ENCODE data around the gene PHKA2. TPM values are rescaled to one million over a fixed set of nuclear protein-coding genes. Genes with fewer than 3 reads are reported as not detected.
"Not testable (repeated sequence)": the region's sequence is repeated elsewhere in the genome, so short reads cannot be mapped to it uniquely, and the experiment has no call there.

Gene PHKA2, protein sequence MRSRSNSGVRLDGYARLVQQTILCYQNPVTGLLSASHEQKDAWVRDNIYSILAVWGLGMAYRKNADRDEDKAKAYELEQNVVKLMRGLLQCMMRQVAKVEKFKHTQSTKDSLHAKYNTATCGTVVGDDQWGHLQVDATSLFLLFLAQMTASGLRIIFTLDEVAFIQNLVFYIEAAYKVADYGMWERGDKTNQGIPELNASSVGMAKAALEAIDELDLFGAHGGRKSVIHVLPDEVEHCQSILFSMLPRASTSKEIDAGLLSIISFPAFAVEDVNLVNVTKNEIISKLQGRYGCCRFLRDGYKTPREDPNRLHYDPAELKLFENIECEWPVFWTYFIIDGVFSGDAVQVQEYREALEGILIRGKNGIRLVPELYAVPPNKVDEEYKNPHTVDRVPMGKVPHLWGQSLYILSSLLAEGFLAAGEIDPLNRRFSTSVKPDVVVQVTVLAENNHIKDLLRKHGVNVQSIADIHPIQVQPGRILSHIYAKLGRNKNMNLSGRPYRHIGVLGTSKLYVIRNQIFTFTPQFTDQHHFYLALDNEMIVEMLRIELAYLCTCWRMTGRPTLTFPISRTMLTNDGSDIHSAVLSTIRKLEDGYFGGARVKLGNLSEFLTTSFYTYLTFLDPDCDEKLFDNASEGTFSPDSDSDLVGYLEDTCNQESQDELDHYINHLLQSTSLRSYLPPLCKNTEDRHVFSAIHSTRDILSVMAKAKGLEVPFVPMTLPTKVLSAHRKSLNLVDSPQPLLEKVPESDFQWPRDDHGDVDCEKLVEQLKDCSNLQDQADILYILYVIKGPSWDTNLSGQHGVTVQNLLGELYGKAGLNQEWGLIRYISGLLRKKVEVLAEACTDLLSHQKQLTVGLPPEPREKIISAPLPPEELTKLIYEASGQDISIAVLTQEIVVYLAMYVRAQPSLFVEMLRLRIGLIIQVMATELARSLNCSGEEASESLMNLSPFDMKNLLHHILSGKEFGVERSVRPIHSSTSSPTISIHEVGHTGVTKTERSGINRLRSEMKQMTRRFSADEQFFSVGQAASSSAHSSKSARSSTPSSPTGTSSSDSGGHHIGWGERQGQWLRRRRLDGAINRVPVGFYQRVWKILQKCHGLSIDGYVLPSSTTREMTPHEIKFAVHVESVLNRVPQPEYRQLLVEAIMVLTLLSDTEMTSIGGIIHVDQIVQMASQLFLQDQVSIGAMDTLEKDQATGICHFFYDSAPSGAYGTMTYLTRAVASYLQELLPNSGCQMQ
- 10 to 100 TPM; 17.5 to 26.1 TPM for total RNA-seq

GRCh38 chrX:18983666-18984380, at the start of gene PHKA2:
TSS of gene PHKA2 (minus strand) at chrX:18984114. CDS start at chrX:18983932, 182 bp downstream.
- peaks cover 20% of the 10 kb centered on the region for H3K4me1 Mint-ChIP-seq
- CTCF ChIA-PET = interaction anchor here (0.6 kb wide), 1 partner anchor 15 kb away, joined by 3 read pairs; no protein-coding TSS in a partner anchor
- H3K27me3 Mint-ChIP-seq = no peaks in the 10 kb centered on the region
- peak within 1 kb of the TSS; percentile 80 for H3K27ac Mint-ChIP-seq
- DNase-seq = no peak
- H3K36me3 Mint-ChIP-seq = peaks cover 1% of the 10 kb centered on the region
- peak; percentile 56 for ATAC-seq
- H3K9me3 Mint-ChIP-seq (ENCODE audit: low read depth) = no peaks in the 10 kb centered on the region
- H3K4me3 Mint-ChIP-seq = peak within 1 kb of the TSS; percentile 77

DNA sequence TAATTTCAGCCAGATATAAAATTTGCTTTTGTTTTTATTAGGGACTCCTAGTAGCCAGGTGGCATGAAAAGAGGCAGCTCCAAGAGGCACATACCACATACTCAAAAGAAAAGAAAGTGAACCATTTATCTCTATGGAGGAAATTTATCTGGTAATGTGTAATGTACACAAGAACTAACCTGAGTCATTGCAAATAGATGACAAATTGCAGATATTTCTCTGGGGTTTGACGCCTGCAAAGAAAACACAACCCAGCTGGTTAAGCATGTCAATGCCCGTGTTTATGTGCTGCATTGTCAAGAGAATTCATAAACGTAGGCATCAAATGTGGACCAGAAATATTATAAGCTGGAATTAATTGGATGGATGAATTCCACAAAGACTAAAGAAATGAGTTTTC, 46.9 kb upstream of the PHKA2 start:
- Mint-ChIP-seq H3K4me1 (no peaks in the 10 kb centered on the region), H3K4me3 (no peak overlapping the region), H3K9me3 (ENCODE audit: low read depth) (no peaks in the 10 kb centered on the region), H3K36me3 (no peaks in the 10 kb centered on the region), H3K27ac (no peak overlapping the region), H3K27me3 (no peaks in the 10 kb centered on the region)
- DNase-seq (no peak), ATAC-seq (no peak)
- CTCF ChIA-PET = no interaction called here

GRCh38 chrX:19028560-19028959, 44.6 kb upstream of the PHKA2 start:
- no peak for DNase-seq
- no peak for ATAC-seq
- H3K27ac Mint-ChIP-seq = no peak overlapping the region
- CTCF ChIA-PET = no interaction called here
- no peaks in the 10 kb centered on the region for H3K36me3 Mint-ChIP-seq
- no peaks in the 10 kb centered on the region for H3K4me1 Mint-ChIP-seq
- no peak overlapping the region for H3K4me3 Mint-ChIP-seq
- no peaks in the 10 kb centered on the region for H3K9me3 Mint-ChIP-seq (ENCODE audit: low read depth)
- H3K27me3 Mint-ChIP-seq = no peaks in the 10 kb centered on the region

GRCh38 chrX:19024366-19024765, 40.5 kb upstream of the PHKA2 start:
- ATAC-seq (no peak), DNase-seq (no peak)
- no peaks in the 10 kb centered on the region for H3K4me1 Mint-ChIP-seq
- H3K27ac Mint-ChIP-seq = no peak overlapping the region
- no peaks in the 10 kb centered on the region for H3K9me3 Mint-ChIP-seq (ENCODE audit: low read depth)
- no peak overlapping the region for H3K4me3 Mint-ChIP-seq
- no peaks in the 10 kb centered on the region for H3K27me3 Mint-ChIP-seq
- CTCF ChIA-PET = no interaction called here
- H3K36me3 Mint-ChIP-seq = no peaks in the 10 kb centered on the region

DNA sequence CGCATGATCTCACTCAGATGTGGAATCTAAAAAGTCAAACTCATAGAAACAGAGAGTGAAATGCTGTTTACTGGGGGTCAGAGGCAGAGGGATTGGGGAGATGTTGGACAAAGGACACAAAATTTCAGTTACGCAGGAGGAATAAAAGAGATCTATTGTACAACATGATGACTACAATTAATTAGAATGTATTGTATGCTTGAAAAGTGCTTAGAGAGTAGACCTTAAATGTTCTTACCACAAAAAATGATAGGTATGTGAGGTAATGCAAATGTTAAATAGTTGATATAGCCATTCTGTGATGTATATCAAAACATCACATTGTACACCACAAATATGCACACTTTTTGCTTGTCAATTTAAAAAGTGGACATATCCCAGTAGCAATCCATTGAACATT, 36.1 kb upstream of the PHKA2 start:
- H3K9me3 Mint-ChIP-seq (ENCODE audit: low read depth) = no peaks in the 10 kb centered on the region
- H3K4me3 Mint-ChIP-seq = no peak overlapping the region
- H3K4me1 Mint-ChIP-seq = no peaks in the 10 kb centered on the region
- H3K27me3 Mint-ChIP-seq = no peaks in the 10 kb centered on the region
- ATAC-seq = no peak
- H3K36me3 Mint-ChIP-seq = no peaks in the 10 kb centered on the region
- no peak for DNase-seq
- no peak overlapping the region for H3K27ac Mint-ChIP-seq
- CTCF ChIA-PET = no interaction called here

DNA sequence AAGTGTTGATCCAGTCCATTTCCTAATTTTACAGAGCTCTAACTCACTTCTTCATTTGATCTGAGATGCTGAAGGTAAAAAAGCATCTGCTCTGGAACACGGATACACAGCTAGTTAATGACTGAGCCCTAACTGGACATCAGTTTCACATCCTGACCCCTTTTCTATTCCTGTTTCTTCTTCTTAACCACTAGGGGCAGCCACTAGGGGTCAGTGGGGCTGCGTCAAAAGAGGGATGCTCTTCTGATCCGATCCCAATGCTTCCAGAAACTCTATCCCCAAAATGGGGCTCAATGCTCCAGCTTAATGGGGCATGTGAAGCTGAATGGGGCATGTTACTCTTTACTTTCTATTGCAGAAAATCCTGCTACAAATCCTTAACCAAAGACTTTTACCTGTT, 33.4 kb upstream of the PHKA2 start:
- H3K4me1 Mint-ChIP-seq = no peaks in the 10 kb centered on the region
- no peak for ATAC-seq
- H3K36me3 Mint-ChIP-seq = no peaks in the 10 kb centered on the region
- no peak overlapping the region for H3K4me3 Mint-ChIP-seq
- DNase-seq = no peak
- H3K27me3 Mint-ChIP-seq = no peaks in the 10 kb centered on the region
- no peaks in the 10 kb centered on the region for H3K9me3 Mint-ChIP-seq (ENCODE audit: low read depth)
- no peak overlapping the region for H3K27ac Mint-ChIP-seq
- CTCF ChIA-PET = no interaction called here

DNA sequence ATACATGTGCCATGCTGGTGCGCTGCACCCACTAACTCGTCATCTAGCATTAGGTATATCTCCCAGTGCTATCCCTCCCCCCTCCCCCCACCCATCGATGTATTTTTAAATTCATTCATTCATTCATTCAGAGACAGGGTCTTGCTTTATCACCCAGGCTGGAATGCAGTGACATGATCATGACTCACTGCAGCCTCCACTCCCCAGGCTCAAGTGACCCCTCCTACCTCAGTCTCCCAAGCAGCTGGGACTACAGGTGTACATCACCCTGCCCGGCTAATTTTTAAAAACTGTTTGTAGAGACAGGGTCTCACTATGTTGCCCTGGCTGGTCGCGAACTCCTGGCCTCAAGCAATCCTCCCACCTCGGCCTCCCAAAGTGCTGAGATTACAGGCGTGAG, 32.7 kb upstream of the PHKA2 start:
- H3K27me3 Mint-ChIP-seq; H3K27ac Mint-ChIP-seq; H3K4me1 Mint-ChIP-seq; H3K36me3 Mint-ChIP-seq; DNase-seq; H3K9me3 Mint-ChIP-seq (ENCODE audit: low read depth); CTCF ChIA-PET; H3K4me3 Mint-ChIP-seq; ATAC-seq: not testable (repeated sequence)

GRCh38 chrX:19007868-19008267, 24.0 kb upstream of the PHKA2 start:
- no peak overlapping the region for H3K4me3 Mint-ChIP-seq
- no peaks in the 10 kb centered on the region for H3K27me3 Mint-ChIP-seq
- CTCF ChIA-PET = no interaction called here
- DNase-seq (no peak), ATAC-seq (no peak)
- no peak overlapping the region for H3K27ac Mint-ChIP-seq
- H3K4me1 Mint-ChIP-seq = no peaks in the 10 kb centered on the region
- no peaks in the 10 kb centered on the region for H3K9me3 Mint-ChIP-seq (ENCODE audit: low read depth)
- no peaks in the 10 kb centered on the region for H3K36me3 Mint-ChIP-seq

DNA sequence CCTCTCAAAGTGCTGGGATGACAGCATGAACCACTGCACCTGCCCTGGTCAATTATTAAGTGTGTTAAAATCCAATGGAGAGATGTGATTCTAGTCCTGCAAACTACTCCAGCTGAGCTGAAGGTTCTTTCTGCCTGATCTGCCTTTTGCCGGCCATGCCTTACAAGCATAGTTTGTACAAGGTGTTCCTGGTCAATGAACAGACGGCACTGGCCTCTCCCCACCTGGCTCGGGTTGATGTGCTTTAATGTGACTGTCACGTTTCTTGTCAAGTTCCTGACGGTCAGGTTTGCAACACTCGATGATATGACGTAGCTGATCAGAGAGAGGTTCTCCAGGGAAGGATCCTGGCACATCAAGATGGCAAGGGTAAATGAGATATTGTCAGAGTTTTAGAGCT, 23.1 kb upstream of the PHKA2 start:
- Mint-ChIP-seq H3K27ac (no peak overlapping the region), H3K9me3 (ENCODE audit: low read depth) (no peaks in the 10 kb centered on the region), H3K4me1 (no peaks in the 10 kb centered on the region), H3K27me3 (no peaks in the 10 kb centered on the region), H3K36me3 (no peaks in the 10 kb centered on the region), H3K4me3 (no peak overlapping the region)
- CTCF ChIA-PET = interaction anchor here (0.7 to 1.2 kb wide), 2 partner anchors 68 to 327 kb away, joined by 3 read pairs; no protein-coding TSS in a partner anchor
- no peak for DNase-seq
- no peak for ATAC-seq

DNA sequence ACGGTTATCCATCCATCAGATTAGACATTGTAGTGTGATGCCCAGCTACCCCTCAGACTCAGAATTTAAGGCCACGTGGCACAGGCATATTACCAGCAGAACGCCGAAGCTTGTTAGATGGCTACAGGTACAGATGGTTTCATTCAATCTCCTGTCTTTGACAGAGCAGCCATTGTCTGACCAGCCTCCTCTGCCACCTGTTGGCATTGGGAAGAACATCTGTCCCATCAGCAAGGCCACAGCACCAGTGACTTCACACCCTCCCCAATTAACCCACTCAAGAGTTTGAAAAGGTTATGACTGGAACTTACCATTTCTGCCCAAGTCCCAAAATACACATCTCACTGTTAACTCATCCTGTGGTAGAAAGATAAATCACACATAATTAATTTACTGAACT, 22.0 kb upstream of the PHKA2 start:
- Mint-ChIP-seq H3K36me3 (no peaks in the 10 kb centered on the region), H3K9me3 (ENCODE audit: low read depth) (no peaks in the 10 kb centered on the region), H3K4me3 (no peak overlapping the region), H3K27ac (no peak overlapping the region), H3K27me3 (no peaks in the 10 kb centered on the region), H3K4me1 (no peaks in the 10 kb centered on the region)
- DNase-seq (no peak), ATAC-seq (no peak)
- CTCF ChIA-PET = no interaction called here

- ATAC-seq = no peak
- H3K9me3 Mint-ChIP-seq (ENCODE audit: low read depth) = no peaks in the 10 kb centered on the region
- CTCF ChIA-PET = no interaction called here
- H3K4me3 Mint-ChIP-seq = no peak overlapping the region
- no peaks in the 10 kb centered on the region for H3K36me3 Mint-ChIP-seq
- H3K27ac Mint-ChIP-seq = no peak overlapping the region
- H3K4me1 Mint-ChIP-seq = no peaks in the 10 kb centered on the region
- H3K27me3 Mint-ChIP-seq = no peaks in the 10 kb centered on the region
- no peak for DNase-seq
Observed at GRCh38 chrX:19003756-19004155, 19.8 kb upstream of the PHKA2 start.

GRCh38 chrX:18998653-18999052, 14.7 kb upstream of the PHKA2 start:
- no peaks in the 10 kb centered on the region for H3K4me1 Mint-ChIP-seq
- no peaks in the 10 kb centered on the region for H3K9me3 Mint-ChIP-seq (ENCODE audit: low read depth)
- H3K27me3 Mint-ChIP-seq = no peaks in the 10 kb centered on the region
- DNase-seq (no peak), ATAC-seq (no peak)
- H3K36me3 Mint-ChIP-seq = no peaks in the 10 kb centered on the region
- no peak overlapping the region for H3K27ac Mint-ChIP-seq
- H3K4me3 Mint-ChIP-seq = no peak overlapping the region
- CTCF ChIA-PET = no interaction called here

GRCh38 chrX:18997916-18998315, 14.0 kb upstream of the PHKA2 start:
- H3K9me3 Mint-ChIP-seq (ENCODE audit: low read depth) = no peaks in the 10 kb centered on the region
- no peaks in the 10 kb centered on the region for H3K27me3 Mint-ChIP-seq
- H3K4me1 Mint-ChIP-seq = no peaks in the 10 kb centered on the region
- CTCF ChIA-PET = no interaction called here
- H3K4me3 Mint-ChIP-seq = no peak overlapping the region
- no peaks in the 10 kb centered on the region for H3K36me3 Mint-ChIP-seq
- no peak for DNase-seq
- ATAC-seq = no peak
- H3K27ac Mint-ChIP-seq = no peak overlapping the region

Data from activated CD8-positive, alpha-beta memory T cell treated with anti-CD3 and anti-CD28 coated beads, Interleukin-2, amount 10 ng/mL, durations not matched to agents 7 days and 5 days (primary cell).